Lung (tissue), 12 donors: ENCODE measurements around the gene SKP2. TPM values are rescaled to one million over a fixed set of nuclear protein-coding genes. Genes with fewer than 3 reads are reported as not detected.

ENCODE experiments used
- ATAC-seq: fragments of 200-7000 bp; cut with Tn5 transposase; one replicate; pipeline ENCODE4 v1.9.1; 2020; ENCODE audit warnings: moderate number of reproducible peaks; ENCODE audit not compliant: insufficient read depth, low FRiP score
- DNase-seq, 3 donors: peaks; one replicate each; pipeline ENCODE4 v3.0.0-alpha.2; 2013 to 2017
- H3K27ac ChIP-seq, 2 donors: one replicate each; pipeline ENCODE4 v1.5.1; 2013; ENCODE audit warnings: mild to moderate bottlenecking in 2 of 2, moderate library complexity in 2 of 2, control low read depth in 1 of 2, inconsistent platforms in 1 of 2, low read depth in 1 of 2, low read length in 1 of 2
- H3K27me3 ChIP-seq, 3 donors: one replicate each; pipeline ENCODE4 v1.5.1; 2013; ENCODE audit warnings: low read length in 2 of 3; ENCODE audit not compliant: control insufficient read depth in 3 of 3, insufficient read depth in 3 of 3
- H3K36me3 ChIP-seq, 4 donors: one replicate each; pipeline ENCODE4 v1.5.1; 2013; ENCODE audit warnings: low read length in 4 of 4, mild to moderate bottlenecking in 1 of 4, moderate library complexity in 1 of 4; ENCODE audit not compliant: control insufficient read depth in 4 of 4, insufficient read depth in 4 of 4
- H3K4me1 ChIP-seq, 5 donors: one replicate each; pipeline ENCODE4 v1.5.1; 2013; ENCODE audit warnings: low read length in 5 of 5, mild to moderate bottlenecking in 2 of 5, moderate library complexity in 1 of 5; ENCODE audit not compliant: control insufficient read depth in 5 of 5, insufficient read depth in 5 of 5
- H3K4me3 ChIP-seq: one replicate; pipeline ENCODE4 v1.5.1; 2013; ENCODE audit warnings: mild to moderate bottlenecking, control low read depth, moderate library complexity
- H3K9ac ChIP-seq, 2 donors: one replicate each; pipeline ENCODE4 v1.5.1; 2013; ENCODE audit warnings: low read length in 2 of 2, control low read depth in 1 of 2; ENCODE audit not compliant: insufficient read depth in 1 of 2
- H3K9me3 ChIP-seq, 4 donors: one replicate each; pipeline ENCODE4 v1.5.1; 2013; ENCODE audit warnings: low read length in 3 of 4, mild to moderate bottlenecking in 1 of 4, moderate library complexity in 1 of 4; ENCODE audit not compliant: control insufficient read depth in 4 of 4, insufficient read depth in 3 of 4
- CTCF ChIP-seq: IDR thresholded peaks from 2 replicates; pipeline ENCODE4 v1.5.1; 2012; ENCODE audit warnings: mild to moderate bottlenecking; ENCODE audit errors: control extremely low read depth, extremely low read depth
- WGBS, 2 donors: extraction: QIAGEN DNeasy Blood & Tissue Kit; methylation state at CpG; one replicate each; pipeline ENCODE4 v1.1.7; 2013; 5-methylcytosine and 5-hydroxymethylcytosine counted together
- polyA plus RNA-seq, 2 donors: library from polyadenylated mRNA; stranded (reverse); fragments of 200-250 nt; gene quantifications; one replicate each; pipeline ENCODE4 v1.2.1, GENCODE V29; 2013
- total RNA-seq, 2 donors: library from RNA; depleted of rRNA in 1 of 2; stranded (reverse); fragments of >200 nt in 1 of 2; gene quantifications; one replicate each; pipeline ENCODE4 v1.2.1, GENCODE V29; 2014 to 2021
- donor health status: control.
- donor health status: control.
- donor health status: Bipolar disorder and iron deficiency.
- donor health status: healthy.
- donor health status: DM: yes; HTN: yes; CAD: no.

SKP2 gene
- total and polyA plus RNA-seq, 4 donors = 4.8 to 30.6 (median 10.0) TPM

- no peaks in the 10 kb centered on the region for H3K27me3 ChIP-seq
- DNase-seq = no peak
- no peak overlapping the region for H3K4me3 ChIP-seq
- peaks cover 0 to 15% (median 9%) of the 10 kb centered on the region in 5 donors for H3K4me1 ChIP-seq
- TF ChIP-seq CTCF = no peak
- no peaks in the 10 kb centered on the region for H3K9me3 ChIP-seq
- no peak overlapping the region for H3K27ac ChIP-seq
- H3K36me3 ChIP-seq = peaks cover 8 to 49% (median 29%) of the 10 kb centered on the region in 4 donors
- no peak overlapping the region for H3K9ac ChIP-seq
- no peak for ATAC-seq
- WGBS, 2 donors = 33 to 62% methylated on average over 2 of the region's 2 CpGs
Observed at GRCh38 chr5:36158144-36158543, 6.2 kb downstream of the SKP2 start.

GRCh38 chr5:36160617-36161016 lies 8.7 kb downstream of the SKP2 start:
- no peak for TF ChIP-seq CTCF
- Histone ChIP-seq H3K9ac (no peak overlapping the region), H3K36me3 (peaks cover 12 to 39% (median 26%) of the 10 kb centered on the region in 4 donors), H3K9me3 (no peaks in the 10 kb centered on the region), H3K4me3 (no peak overlapping the region), H3K4me1 (peaks cover 0 to 5% (median 3%) of the 10 kb centered on the region in 5 donors), H3K27me3 (no peaks in the 10 kb centered on the region), H3K27ac (no peak overlapping the region)
- ATAC-seq (no peak), DNase-seq (no peak)
- WGBS, 2 donors = 91 to 94% methylated on average over 3 of the region's 3 CpGs

- H3K9ac ChIP-seq = no peak overlapping the region
- peaks cover 0 to 5% (median 0%) of the 10 kb centered on the region in 5 donors for H3K4me1 ChIP-seq
- ATAC-seq (no peak), DNase-seq (no peak)
- no peak for TF ChIP-seq CTCF
- H3K27me3 ChIP-seq = no peaks in the 10 kb centered on the region
- H3K27ac ChIP-seq = no peak overlapping the region
- H3K4me3 ChIP-seq = no peak overlapping the region
- 95 to 96% methylated on average over 4 of the region's 4 CpGs for WGBS, 2 donors
- no peaks in the 10 kb centered on the region for H3K9me3 ChIP-seq
- H3K36me3 ChIP-seq = peaks cover 13 to 35% (median 24%) of the 10 kb centered on the region in 4 donors
Observed at GRCh38 chr5:36161361-36161760, 9.4 kb downstream of the SKP2 start.
